ENCODE results near the gene TNFAIP1.

GRCh38 chr17:28334666-28335200, 828 bp upstream of the TNFAIP1 start:
- no peak for TF ChIP-seq CTCF (conservative IDR thresholded peaks at IDR 0.05 in 1 of 2, IDR thresholded peaks at IDR 0.05 in 1 of 2; ENCODE audit: low read depth in 1 of 2, low read length in 2 of 2)
- no peak for TF ChIP-seq EZH2 (IDR thresholded peaks at IDR 0.05; ENCODE audit: low read length, missing control alignments)

All from fibroblast of lung (primary cell).